KMS-11 (cell line): ENCODE measurements around the gene KY.
"Not testable (repeated sequence)": the region's sequence is repeated elsewhere in the genome, so short reads cannot be mapped to it uniquely, and the experiment has no call there.

ENCODE experiments used
- H2AFZ ChIP-seq: fragments of 200-600 bp; sonication (generic); 2 replicates; pipeline ENCODE4 v1.6.1; 2016; ENCODE audit warnings: antibody characterized with exemption, mixed run types, low read depth
- H3K27ac ChIP-seq: fragments of 200-600 bp; sonication (generic); 2 replicates; pipeline ENCODE4 v1.6.1; 2016; ENCODE audit warnings: mild to moderate bottlenecking, mixed run types
- H3K27me3 ChIP-seq: fragments of 200-600 bp; sonication (generic); 2 replicates; pipeline ENCODE4 v1.6.1; 2017; ENCODE audit warnings: mild to moderate bottlenecking, low read depth, mixed run types, moderate library complexity; ENCODE audit not compliant: insufficient read depth
- H3K36me3 ChIP-seq: fragments of 200-600 bp; sonication (generic); 2 replicates; pipeline ENCODE4 v1.6.1; 2017; ENCODE audit warnings: mild to moderate bottlenecking, mixed run types; ENCODE audit not compliant: insufficient read depth
- H3K4me1 ChIP-seq: fragments of 200-600 bp; sonication (generic); 2 replicates; pipeline ENCODE4 v1.6.1; 2016; ENCODE audit warnings: mild to moderate bottlenecking, low read depth, mixed run types; ENCODE audit not compliant: poor library complexity, severe bottlenecking
- H3K4me2 ChIP-seq: fragments of 200-600 bp; sonication (generic); 2 replicates; pipeline ENCODE4 v1.7.0; 2016; ENCODE audit warnings: mild to moderate bottlenecking, mixed run types
- H3K4me3 ChIP-seq: fragments of 200-600 bp; sonication (generic); IDR thresholded peaks from 2 replicates; pipeline ENCODE4 v1.6.1; 2017; ENCODE audit warnings: low read depth, low read length, mixed read lengths; ENCODE audit not compliant: insufficient read depth
- H3K79me2 ChIP-seq: fragments of 200-600 bp; sonication (generic); 2 replicates; pipeline ENCODE4 v1.6.1; 2016; ENCODE audit warnings: low read depth, mixed run types; ENCODE audit not compliant: insufficient read depth
- H3K9ac ChIP-seq: fragments of 200-600 bp; sonication (generic); 2 replicates; pipeline ENCODE4 v1.6.1; 2016; ENCODE audit warnings: mild to moderate bottlenecking, mixed run types
- H4K20me1 ChIP-seq: fragments of 200-600 bp; sonication (generic); 2 replicates; pipeline ENCODE4 v1.6.1; 2016; ENCODE audit warnings: mild to moderate bottlenecking, mixed run types; ENCODE audit not compliant: insufficient read depth
- TF ChIP-seq, protein P1 (sequence below): fragments of 200-600 bp; sonication (generic); conservative IDR thresholded peaks from 2 replicates; pipeline ENCODE4 v1.6.1; 2017; ENCODE audit warnings: low read depth, mild to moderate bottlenecking, antibody characterized with exemption, low read length, moderate library complexity, mixed read lengths

Gene KY

GRCh38 chr3:134590766-134591165, 60.1 kb downstream of the KY start:
- no peak overlapping the region for H3K4me3 ChIP-seq
- H3K4me2 ChIP-seq: no peak overlapping the region
- H3K36me3 ChIP-seq: no peaks in the 10 kb centered on the region
- H4K20me1 ChIP-seq: no peaks in the 10 kb centered on the region
- H3K79me2 ChIP-seq: no peaks in the 10 kb centered on the region
- no peak overlapping the region for H3K9ac ChIP-seq
- no peaks in the 10 kb centered on the region for H3K4me1 ChIP-seq
- TF ChIP-seq, protein P1, sequence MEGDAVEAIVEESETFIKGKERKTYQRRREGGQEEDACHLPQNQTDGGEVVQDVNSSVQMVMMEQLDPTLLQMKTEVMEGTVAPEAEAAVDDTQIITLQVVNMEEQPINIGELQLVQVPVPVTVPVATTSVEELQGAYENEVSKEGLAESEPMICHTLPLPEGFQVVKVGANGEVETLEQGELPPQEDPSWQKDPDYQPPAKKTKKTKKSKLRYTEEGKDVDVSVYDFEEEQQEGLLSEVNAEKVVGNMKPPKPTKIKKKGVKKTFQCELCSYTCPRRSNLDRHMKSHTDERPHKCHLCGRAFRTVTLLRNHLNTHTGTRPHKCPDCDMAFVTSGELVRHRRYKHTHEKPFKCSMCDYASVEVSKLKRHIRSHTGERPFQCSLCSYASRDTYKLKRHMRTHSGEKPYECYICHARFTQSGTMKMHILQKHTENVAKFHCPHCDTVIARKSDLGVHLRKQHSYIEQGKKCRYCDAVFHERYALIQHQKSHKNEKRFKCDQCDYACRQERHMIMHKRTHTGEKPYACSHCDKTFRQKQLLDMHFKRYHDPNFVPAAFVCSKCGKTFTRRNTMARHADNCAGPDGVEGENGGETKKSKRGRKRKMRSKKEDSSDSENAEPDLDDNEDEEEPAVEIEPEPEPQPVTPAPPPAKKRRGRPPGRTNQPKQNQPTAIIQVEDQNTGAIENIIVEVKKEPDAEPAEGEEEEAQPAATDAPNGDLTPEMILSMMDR: no peak
- no peak overlapping the region for H3K27ac ChIP-seq
- H3K27me3 ChIP-seq: no peaks in the 10 kb centered on the region
- H2AFZ ChIP-seq: no peak overlapping the region

DNA sequence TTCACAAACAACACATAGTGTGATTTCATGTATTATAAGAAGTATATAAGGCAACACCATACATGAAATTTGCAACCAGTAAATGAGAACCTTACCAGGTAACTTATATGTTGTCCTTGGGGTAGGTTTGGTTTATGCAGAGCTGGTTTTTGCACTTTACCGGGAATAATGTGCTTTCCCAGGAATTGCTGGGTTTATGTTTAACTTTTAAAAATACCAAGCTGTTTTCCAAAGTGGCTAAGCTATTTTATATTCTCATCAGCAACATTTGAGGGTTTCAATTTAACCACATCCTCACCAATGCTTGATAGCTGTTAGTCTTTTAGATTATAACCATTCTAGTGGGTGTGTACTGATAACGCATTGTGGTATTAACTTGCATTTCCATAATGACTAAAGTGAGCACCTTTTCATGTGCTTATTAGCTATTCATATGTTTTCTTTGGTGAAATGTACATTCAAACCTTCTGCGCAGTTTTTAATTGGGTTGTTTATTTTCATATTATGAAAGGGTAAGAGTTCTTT, 71.6 kb downstream of the KY start:
- Histone ChIP-seq H3K27me3 (no peaks in the 10 kb centered on the region), H3K79me2 (no peaks in the 10 kb centered on the region), H2AFZ (no peak overlapping the region), H3K36me3 (no peaks in the 10 kb centered on the region), H3K27ac (no peak overlapping the region), H4K20me1 (no peaks in the 10 kb centered on the region), H3K4me2 (no peak overlapping the region), H3K9ac (no peak overlapping the region), H3K4me1 (no peaks in the 10 kb centered on the region), H3K4me3 (no peak overlapping the region)
- TF ChIP-seq, protein P1: no peak

GRCh38 chr3:134576831-134577230, 74.0 kb downstream of the KY start:
- no peak overlapping the region for H3K9ac ChIP-seq
- no peak overlapping the region for H3K4me3 ChIP-seq
- H2AFZ ChIP-seq: no peak overlapping the region
- no peaks in the 10 kb centered on the region for H3K36me3 ChIP-seq
- no peaks in the 10 kb centered on the region for H4K20me1 ChIP-seq
- H3K79me2 ChIP-seq: no peaks in the 10 kb centered on the region
- H3K27me3 ChIP-seq: no peaks in the 10 kb centered on the region
- H3K27ac ChIP-seq: no peak overlapping the region
- H3K4me1 ChIP-seq: no peaks in the 10 kb centered on the region
- H3K4me2 ChIP-seq: no peak overlapping the region
- TF ChIP-seq, protein P1: no peak

GRCh38 chr3:134576426-134576825, 74.4 kb downstream of the KY start:
- Histone ChIP-seq H3K9ac (no peak overlapping the region), H3K79me2 (no peaks in the 10 kb centered on the region), H3K27ac (no peak overlapping the region), H3K4me3 (no peak overlapping the region), H3K36me3 (no peaks in the 10 kb centered on the region), H2AFZ (no peak overlapping the region), H3K27me3 (no peaks in the 10 kb centered on the region), H4K20me1 (no peaks in the 10 kb centered on the region), H3K4me1 (no peaks in the 10 kb centered on the region), H3K4me2 (no peak overlapping the region)
- TF ChIP-seq, protein P1: no peak

- not testable (repeated sequence) for H3K27ac ChIP-seq, H3K79me2 ChIP-seq, H3K4me1 ChIP-seq, H3K36me3 ChIP-seq, H2AFZ ChIP-seq, H3K9ac ChIP-seq, H3K4me3 ChIP-seq, H4K20me1 ChIP-seq, H3K27me3 ChIP-seq, H3K4me2 ChIP-seq
Observed at GRCh38 chr3:134569899-134570298, 80.9 kb downstream of the KY start.
